Dermis blood vessel endothelial cell (primary cell): ENCODE results near the gene ACVR1. TPM values are rescaled to one million over a fixed set of nuclear protein-coding genes. Genes with fewer than 3 reads are reported as not detected.

Source experiments
- DNase-seq: peaks from one replicate; pipeline ENCODE4 v3.0.0; 2010
- total RNA-seq: library from RNA; depleted of rRNA; stranded (reverse); fragments of >200 nt; gene quantifications from 2 replicates; pipeline ENCODE4 v1.2.3, GENCODE V29; 2014

The ACVR1 gene
- total RNA-seq, 1 donor from 2014 or later = 19.6 TPM

DNA sequence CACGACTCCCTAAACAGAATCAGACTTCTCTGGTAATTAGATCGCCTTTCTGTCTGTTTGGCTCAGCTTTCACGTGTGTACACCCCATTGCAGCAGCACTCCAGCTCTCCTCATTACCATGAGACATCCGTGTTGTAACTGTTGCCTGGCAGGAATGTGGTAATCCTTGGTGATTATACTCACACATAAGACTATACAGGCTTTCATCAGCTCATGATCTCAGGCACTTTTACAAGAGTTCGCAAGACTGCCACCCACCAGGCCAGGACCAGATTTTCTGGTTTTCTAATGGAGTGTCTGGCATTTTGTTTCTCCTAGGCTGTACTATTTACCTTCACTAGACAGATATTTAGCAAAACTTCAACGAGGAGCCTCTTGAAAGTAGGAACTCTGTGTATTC, 50.2 kb downstream of the ACVR1 start:
- DNase-seq = no peak

DNA sequence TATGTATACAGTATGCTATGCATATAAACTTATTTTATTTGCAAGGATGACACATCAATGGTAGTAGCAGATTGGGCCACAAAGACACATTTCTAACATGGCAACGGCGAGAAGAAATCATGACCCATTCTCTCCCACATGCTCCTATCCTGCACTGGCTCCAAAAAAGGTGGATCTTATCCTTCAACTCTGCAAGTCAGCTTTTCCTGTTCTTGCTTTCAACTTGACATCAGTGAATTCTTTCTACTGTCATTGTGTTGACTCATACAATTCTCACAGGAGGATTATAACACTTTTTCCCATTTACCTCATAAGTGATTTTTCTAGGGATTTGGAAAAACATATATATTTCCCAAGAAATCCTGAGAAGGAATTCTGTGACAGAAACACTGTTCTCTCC, 53.1 kb downstream of the ACVR1 start:
- DNase-seq = peak; percentile 65

DNA sequence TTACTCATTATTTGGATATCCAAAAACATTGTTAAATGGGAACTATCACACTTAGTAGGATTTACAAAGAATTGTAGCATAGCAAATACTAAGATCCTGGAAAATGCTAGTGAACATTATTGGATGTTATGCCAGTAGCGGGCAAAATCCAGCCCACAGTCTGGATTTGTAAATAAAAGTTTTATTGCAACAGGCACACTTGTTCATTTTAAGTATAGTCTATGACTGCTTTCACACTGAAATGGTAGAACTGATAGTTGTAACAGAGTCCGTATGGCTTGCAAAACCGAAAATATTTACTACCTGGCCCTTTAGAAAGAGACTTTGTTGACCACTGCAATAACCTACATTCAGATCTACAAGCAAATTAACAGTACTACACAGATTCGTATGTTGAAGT, 53.6 kb downstream of the ACVR1 start:
- DNase-seq = no peak

DNA sequence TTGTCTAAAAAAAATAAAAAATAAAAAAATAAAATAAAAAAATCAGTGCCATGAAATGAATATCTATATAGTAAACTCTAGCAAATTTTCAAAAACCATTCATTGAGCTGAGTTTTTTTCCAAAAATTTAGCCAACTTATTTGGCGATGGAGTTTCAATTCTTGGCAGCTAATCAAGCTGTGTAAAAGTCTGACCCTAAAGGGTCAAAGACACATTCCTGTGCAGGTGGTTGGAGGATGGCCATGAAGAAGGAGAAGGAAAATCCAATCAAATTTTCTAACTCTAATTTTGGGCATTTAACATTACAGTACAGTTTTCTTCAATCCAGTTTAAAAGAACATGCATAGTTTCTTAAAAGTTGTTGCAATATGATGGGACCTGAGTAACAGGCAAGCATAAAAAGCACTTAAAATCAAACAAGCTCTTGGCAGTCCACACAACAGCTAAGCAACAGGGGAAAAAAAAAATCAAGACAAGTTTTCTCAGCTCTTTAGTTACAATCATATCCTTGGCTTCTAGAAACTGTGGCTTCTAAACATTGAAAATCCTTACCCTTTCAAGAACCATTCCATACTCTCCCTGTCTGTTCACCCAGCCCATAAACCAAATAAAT, 54.5 kb downstream of the ACVR1 start:
- no peak for DNase-seq

DNA sequence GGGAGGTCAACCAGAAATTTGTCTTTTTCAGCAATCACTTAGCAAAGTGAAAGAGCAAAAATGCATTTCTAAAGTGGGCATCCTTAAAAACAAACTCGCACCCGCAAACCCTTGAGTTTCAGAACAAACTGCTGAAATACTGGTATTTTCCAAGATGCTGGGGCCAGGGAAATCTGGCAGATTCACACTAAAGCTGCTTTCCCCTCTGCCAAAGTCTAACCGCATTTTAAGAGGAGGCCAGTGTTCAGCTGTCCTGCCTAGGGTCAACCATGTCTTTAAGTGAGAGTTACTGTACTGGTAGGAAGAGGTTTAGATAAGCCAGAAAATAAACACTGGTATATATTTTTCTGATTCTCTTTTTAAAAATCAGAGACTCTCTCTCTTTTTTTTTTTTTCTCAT, 55.9 kb downstream of the ACVR1 start:
- DNase-seq = no peak

DNA sequence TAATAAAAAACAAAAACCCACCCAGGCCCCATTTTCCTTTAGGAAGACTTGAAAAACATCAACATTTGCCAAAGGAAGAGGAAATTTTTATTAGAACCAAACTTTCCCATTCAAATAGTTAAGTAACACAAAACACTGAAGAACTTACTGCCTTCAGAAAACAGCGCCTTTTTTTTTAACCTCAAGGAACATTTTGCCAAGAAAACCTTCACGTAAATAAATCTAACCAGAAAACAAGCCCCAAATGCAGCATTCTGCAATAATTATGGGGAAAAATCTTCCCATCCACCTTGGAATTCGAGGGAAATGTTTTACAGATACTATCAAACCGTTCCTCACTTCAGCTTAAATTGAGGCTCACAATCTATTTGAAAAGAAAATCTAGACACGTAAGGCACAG, 56.4 kb downstream of the ACVR1 start:
- no peak for DNase-seq

DNA sequence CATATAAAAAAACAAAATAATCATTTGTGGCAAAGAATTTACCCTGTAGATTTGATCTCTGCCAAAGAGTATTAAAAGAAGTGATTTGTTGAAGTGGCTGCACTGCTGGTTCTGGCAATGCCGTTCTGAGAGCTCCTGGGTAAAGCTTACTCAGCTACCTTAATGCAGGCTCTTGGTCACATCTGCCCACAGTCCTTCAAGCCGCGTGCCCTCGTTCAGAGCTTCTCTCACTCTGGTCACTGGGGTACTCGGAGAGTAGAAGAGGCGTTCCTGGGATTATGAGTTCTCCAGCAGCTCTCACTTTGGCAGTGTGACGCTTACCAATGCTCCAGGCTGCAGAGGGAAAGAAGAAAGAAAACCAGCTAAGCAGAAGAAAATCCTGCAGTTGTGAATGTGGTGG, 57.9 kb downstream of the ACVR1 start:
- no peak for DNase-seq

DNA sequence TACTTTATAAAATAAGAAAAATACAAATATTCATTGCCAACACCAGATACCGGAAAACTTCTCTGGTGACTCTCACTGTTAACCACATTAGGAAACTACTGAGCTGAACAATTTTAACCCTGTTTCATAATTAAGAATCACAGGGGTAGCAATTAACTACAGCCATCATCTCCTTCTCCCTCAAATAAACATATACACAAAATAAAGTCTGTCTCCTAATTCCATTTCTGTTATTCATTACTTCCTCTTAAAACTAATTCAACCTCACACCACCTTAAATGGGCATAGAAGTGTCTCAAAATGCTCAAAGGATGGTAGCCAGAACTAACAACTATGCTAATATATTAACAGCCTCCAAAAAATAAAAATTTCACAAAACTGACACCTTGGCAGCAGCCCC, 60.7 kb downstream of the ACVR1 start:
- peak; percentile 15 for DNase-seq

DNA sequence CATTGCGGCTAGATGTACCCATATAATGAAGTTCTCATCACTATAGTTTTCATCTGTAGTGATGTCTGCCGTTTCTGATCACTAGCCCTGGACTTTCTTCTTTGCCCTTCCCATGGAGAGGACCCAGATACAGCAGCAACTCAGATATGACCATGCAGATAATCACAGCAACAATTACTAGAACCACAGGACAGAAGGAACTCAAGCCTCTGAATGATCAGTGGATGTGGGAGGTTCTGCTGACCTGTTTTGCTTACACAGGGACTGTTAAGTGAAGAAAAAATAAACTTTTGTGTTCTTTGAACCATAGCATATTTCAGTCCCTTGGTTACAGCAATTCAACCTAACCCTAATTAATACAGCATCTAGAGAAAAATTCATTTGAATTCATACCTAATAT, 62.7 kb downstream of the ACVR1 start:
- DNase-seq = peak; percentile 11

DNA sequence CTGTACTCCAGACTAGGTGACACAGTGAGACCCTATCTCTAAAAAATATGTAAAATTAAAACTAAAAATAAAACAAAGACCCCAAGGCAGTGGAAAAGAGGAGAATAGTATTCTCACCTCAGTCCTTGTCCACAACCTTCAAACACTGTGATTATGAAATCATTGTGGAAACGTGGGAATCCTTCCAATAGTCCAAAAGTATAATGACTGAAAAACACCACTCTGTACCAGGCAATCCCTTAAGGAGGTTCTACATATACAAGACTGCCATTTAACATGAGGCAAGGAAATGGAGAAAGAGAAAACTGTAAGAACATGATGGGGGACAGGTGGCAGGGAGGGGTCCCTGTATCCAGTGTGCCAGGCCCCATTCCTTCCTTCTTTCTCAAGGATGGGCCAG, 66.1 kb downstream of the ACVR1 start:
- no peak for DNase-seq

DNA sequence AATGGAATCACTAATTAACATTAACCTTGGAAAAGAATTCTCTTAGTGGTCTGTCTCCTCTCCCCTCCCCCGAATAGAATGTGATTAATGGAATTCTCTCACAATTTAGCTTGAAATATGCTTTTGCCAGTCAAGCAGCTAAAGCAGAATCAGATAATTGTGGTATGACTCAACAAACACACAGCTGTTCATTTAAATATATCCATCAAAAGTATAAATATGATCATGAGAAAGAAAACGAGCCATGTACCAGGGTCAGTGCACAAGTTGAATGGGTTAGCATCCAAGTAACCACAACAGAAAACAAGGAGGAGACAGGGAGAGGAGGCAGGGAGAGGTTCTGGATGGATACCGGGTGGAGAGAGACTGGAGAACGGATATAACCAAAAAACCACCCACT, 66.9 kb downstream of the ACVR1 start:
- peak; percentile 20 for DNase-seq

DNA sequence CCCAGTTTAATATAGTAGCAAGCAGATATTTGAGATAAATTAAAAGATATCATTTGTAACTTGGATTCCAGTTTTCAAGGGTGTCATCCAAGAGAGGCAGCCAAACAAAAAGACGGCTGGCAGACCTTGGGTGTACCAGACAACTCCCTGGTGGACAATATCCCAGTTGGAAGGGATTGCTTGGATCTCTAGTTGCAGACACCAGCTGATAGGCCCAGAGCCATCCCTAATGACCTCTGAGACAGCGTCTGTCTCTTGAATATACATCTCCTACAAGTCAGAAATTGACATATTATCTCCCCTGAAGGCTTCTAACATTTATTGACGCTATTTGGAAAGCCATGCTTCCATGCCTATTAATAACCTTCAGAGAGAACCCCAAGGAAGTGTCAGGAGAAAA, 67.7 kb downstream of the ACVR1 start:
- no peak for DNase-seq

DNA sequence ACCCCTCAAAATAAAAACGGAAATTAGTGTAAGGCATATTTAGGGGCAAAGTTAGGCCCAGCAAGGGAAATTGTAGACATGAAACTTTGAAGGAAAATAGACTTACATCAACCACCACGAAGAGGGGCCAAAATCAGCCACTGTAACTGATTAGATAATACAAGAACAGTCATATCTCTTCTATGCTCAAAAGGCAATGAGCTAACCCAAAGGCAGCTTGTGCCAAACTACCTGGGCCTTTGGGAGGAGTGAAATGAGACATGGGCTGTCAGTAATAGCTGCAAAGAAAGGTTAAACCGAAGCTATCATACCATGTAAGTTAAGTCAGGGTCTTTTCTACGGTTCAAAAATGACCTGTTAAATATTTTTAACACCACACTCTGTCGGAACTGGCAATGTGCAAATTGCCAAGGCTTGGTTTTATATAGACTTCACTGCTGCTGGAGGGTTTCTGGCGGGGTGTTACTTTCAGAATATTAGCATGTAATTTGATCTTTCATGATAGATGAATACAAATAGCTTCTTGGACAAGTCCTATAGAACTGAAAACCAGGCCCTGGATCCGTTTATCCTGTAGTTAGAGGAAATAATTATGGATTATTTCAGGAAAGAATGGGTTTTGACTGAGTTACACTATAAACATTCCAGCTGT, 69.6 kb downstream of the ACVR1 start:
- no peak for DNase-seq

DNA sequence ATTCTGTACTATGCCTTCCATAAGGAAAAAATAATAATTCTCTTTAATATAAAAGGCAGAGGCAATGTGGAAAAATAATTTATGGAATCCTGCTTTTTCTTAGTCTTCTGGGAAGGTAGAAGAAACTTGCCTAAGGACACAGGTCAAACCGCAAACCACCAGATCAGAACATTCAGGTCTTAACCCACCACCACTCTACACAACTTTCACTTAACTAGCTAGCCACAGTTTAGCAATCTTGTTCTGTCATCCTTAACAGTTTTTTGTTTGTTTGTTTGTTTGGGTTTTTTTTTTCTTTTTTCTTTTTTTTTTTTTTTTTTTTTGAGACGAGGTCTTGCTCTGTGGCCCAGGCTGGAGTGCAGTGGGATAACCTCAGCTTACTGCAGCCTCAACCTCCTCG, 70.6 kb downstream of the ACVR1 start:
- DNase-seq = no peak

DNA sequence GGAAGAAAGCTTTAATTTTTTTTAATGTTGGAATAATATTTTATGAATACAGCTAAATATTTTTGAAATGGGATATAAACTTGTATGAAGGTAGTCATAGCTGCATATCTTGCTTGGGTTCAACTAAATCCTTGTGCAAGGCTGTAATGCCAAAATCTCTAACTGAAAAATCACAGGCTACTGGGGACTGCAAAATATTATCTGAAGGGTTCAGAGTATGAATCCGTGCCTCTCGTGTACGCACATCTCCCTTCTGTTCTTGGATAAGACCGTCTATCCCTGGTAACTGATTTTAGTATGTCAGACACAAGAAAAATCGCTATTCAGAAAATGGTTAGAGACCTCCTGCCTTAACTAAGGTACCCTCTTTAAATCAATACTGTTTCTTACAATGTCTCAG, 71.8 kb downstream of the ACVR1 start:
- DNase-seq = no peak

DNA sequence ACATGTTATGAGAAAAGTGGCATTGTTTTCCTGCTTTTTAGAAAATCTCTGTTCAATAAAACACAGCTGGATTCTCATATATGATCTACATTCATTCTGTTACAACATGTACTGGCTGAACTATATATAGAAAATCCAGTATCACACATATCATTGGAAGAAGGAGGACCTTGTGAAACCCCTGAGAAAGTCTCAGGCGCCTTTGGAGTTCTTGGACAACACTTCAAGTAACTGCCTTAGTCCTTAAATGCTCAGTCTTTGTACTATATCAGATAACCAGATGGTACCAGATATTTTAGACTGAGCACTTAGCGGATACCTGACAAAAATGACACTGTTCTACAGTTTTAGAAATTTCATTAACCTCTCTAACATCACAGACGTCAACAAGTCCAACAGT, 72.2 kb downstream of the ACVR1 start:
- no peak for DNase-seq

DNA sequence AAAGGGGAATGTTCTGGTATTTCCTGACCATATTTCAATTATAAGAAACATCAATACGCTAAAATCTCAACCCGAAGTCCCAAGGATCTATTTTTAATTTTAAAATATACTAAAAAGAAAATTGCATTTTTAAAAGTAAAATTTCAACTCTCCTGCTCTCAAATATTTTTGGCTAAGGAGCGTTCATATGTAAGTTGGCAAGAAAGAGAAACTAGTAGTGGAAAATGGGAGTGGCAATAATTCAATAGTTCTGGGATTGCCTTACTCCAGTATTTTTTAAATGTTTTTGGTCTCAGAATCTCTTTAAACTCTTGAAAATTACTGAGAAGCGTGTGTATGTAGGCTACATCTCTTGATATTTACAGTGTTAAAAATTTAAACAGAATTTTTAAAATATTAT, 72.7 kb downstream of the ACVR1 start:
- no peak for DNase-seq

DNA sequence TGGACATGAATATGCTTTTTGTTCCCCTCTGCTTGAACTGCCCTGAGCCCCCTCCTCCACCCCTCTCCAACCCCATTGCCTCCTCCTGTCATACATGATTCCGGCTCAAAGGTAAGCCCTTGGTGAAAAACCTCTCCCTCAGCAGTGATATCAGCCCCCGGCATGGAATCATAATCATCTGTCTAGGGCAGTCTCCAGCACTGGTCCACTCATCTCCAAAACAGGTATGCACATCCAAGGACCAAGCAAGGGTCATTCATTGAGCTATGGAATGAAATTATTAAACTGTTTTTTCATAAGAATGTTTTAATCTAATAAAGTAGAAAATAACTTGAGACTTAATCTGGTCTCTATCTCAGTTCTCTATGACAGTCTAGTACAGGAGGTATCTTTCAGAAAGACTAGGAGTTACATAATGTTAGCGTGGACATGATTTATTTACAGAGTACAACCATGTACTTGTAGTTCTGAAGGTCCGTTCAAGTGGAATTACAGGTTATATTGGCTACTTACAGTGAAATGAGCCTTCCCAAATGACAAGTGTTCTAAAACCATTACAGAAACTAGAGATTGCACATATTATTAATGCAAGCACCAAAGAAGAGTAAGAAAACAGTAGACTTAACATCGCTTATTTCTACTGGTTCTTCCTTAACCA, 75.2 kb downstream of the ACVR1 start:
- DNase-seq = no peak

DNA sequence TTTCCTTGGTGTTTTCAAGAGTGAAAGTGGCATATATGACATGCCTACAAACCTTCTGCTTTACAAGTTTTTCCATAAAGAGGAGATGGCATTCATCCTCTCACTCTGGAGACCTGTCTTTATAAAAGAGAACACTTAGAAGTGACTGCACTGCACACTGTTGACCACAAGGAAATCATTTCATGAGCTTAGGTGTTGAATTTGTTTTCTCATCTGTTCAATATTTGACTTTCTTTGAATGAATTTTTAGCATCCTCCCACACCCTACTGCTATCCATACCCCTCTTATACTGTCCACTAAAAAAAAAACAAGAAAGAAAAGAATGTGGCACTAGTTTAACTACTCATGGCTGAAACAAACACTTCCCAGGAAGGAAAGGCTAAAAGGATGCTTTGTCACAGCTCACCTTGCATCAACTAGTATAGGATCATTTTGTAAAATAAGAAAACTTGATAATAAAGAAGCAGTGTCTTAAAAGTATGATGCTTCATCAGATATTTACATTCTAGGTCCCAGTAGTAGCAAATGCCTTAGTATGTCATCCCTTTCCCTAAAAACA, 83.0 kb downstream of the ACVR1 start:
- no peak for DNase-seq

DNA sequence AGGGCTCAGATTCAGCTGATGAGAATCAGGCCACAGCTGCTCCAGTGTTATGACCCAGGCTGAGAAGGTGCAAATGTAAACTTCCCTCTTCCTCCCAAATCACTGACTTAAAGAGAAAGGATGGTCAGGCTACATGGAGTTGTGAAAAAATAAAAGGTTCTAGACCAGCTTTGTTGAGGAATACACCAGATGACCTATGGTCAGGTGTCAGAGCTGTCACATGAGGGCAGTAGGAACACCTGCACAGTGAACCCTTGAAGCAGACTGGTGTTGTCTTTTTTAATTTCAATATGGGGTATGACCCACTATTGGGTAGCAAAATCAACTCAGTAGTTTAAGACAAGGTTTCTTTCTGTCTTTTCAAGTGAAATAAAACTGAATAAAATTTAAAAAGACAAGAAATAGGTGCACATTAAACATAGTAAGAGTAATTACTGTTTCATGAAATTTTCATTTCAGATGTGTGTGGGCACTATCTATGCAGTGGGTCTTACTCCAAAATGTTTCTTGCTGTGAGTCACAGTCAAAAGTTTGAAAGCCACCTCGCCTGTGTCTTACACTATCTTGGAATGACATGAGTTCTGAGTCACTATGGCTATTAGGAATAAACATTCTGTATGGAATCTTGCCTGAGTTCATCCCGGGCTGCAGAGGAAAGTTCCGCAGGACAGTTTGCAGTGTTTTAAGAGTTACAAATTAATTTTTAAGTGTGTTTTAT, 83.6 kb downstream of the ACVR1 start:
- no peak for DNase-seq

DNA sequence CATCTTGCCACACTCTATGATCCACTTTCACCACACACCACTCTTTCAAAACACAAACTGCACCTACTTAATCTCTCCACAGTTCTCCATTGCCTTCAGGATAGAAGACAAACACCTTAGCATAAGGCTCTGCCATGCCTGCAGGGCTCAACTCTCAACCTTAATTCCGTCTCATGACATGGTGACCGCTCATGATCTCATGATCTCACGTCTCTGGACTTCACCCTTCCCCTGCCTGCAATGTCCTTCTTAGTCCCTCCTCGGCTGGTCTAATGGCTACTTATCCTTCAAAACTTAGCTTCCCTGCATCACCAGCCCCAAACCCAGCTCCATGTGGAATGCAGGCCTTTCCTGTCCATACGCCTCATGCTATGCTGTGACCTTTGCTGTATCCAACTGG, 85.3 kb downstream of the ACVR1 start:
- DNase-seq = no peak

DNA sequence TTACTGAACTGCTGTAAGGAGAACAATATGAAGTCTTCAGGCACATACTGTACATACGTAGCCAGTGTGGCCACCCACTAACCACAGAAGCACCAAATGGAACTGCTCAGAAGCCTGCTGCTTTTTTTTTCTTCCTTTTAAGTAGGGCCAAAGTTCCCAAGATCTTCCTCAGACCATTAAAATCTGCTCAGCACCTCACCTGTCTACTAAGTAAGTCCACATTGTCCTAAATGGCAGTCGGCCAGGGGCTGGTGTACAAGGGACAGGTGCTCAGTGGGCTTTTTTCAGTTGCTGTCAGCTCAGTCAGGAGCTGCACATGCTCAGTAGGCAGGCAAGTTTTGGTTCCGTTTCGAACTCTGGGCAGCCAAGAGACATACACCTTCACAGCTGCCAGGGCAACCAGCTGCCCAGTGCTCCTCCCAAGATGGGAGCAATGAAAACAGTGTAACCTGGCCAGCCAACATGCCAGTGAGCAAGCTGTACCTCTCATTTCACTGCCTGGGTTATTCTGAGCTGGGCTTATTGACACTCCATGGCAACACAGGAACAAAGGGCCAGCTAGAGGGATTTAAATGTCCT, 86.1 kb downstream of the ACVR1 start:
- peak; percentile 40 for DNase-seq

DNA sequence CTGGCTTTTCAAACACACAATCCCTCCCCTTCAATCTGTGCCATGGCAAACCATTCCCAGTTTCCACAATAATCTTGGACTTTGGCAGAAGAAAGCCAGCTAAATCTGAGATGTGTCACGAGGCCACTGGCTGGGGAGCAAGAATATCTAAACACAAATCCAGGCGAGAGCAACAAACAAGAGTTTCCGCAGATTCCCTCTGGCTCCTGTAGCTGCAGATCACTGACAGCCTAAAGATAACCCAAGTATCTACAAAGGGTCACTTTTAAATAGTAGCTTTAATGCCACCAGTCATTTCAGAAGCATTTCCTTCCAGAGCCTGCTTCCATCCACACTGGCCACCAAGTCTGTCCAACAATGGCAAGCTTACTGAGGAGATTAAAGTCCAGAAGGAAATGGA, 86.9 kb downstream of the ACVR1 start:
- peak; percentile 39 for DNase-seq
